ENCODE data around the gene TBCCD1. TPM values are rescaled to one million over a fixed set of nuclear protein-coding genes. Genes with fewer than 3 reads are reported as not detected.

TBCCD1 gene
- polyA plus RNA-seq, 4 donors, result 3.2 to 15.6 (median 5.3) TPM

- DNase-seq (peak; percentile 59 to 69), FAIRE-seq (no peak)
- peak overlapping the region in 2 of 3 donors; percentile 79 to 90 for H3K27ac ChIP-seq (ENCODE audit: low read depth in 1 of 3, low read length in 2 of 3)
- no peaks in the 10 kb centered on the region for H3K9me3 ChIP-seq (ENCODE audit: control insufficient read depth in 2 of 2, insufficient read depth in 1 of 2, low read depth in 1 of 2, low read length in 1 of 2)
- no peaks in the 10 kb centered on the region for H3K36me3 ChIP-seq (ENCODE audit: control insufficient read depth in 3 of 3, insufficient read depth in 2 of 3, low read depth in 1 of 3, low read length in 3 of 3)
- no peak overlapping the region for H3K4me3 ChIP-seq (ENCODE audit: low read depth in 1 of 3, low read length in 3 of 3)
- 33 to 61% (median 37%) methylated on average over 12 of the region's 12 CpGs for WGBS, 3 donors
- peaks cover 7 to 40% (median 7%) of the 10 kb centered on the region in 3 donors for H3K4me1 ChIP-seq (ENCODE audit: control insufficient read depth in 3 of 3, insufficient read depth in 2 of 3, low read depth in 1 of 3, low read length in 2 of 3)
- H3K27me3 ChIP-seq (ENCODE audit: control insufficient read depth in 3 of 3, insufficient read depth in 3 of 3, low read length in 3 of 3), result no peaks in the 10 kb centered on the region
These were observed 32.1 kb upstream of the TBCCD1 start for GRCh38 chr3:186599142-186599784.

GRCh38 chr3:186598794-186599141, 31.6 kb upstream of the TBCCD1 start:
- H3K4me3 ChIP-seq (ENCODE audit: low read depth in 1 of 3, low read length in 3 of 3), result no peak overlapping the region
- no peaks in the 10 kb centered on the region for H3K27me3 ChIP-seq (ENCODE audit: control insufficient read depth in 3 of 3, insufficient read depth in 3 of 3, low read length in 3 of 3)
- no peaks in the 10 kb centered on the region for H3K36me3 ChIP-seq (ENCODE audit: control insufficient read depth in 3 of 3, insufficient read depth in 2 of 3, low read depth in 1 of 3, low read length in 3 of 3)
- FAIRE-seq, result no peak
- no peaks in the 10 kb centered on the region for H3K9me3 ChIP-seq (ENCODE audit: control insufficient read depth in 2 of 2, insufficient read depth in 1 of 2, low read depth in 1 of 2, low read length in 1 of 2)
- no peak for DNase-seq
- H3K27ac ChIP-seq (ENCODE audit: low read depth in 1 of 3, low read length in 2 of 3), result peak overlapping the region in 1 of 3 donors; percentile 90
- peaks cover 7 to 42% (median 7%) of the 10 kb centered on the region in 3 donors for H3K4me1 ChIP-seq (ENCODE audit: control insufficient read depth in 3 of 3, insufficient read depth in 2 of 3, low read depth in 1 of 3, low read length in 2 of 3)
- WGBS, 3 donors, result 81 to 88% (median 86%) methylated on average over 4 of the region's 4 CpGs

GRCh38 chr3:186598108-186598784, 31.1 kb upstream of the TBCCD1 start:
- Histone ChIP-seq H3K27ac (ENCODE audit: low read depth in 1 of 3, low read length in 2 of 3) (peak overlapping the region in 2 of 3 donors; percentile 24 to 90), H3K36me3 (ENCODE audit: control insufficient read depth in 3 of 3, insufficient read depth in 2 of 3, low read depth in 1 of 3, low read length in 3 of 3) (no peaks in the 10 kb centered on the region), H3K9me3 (ENCODE audit: control insufficient read depth in 2 of 2, insufficient read depth in 1 of 2, low read depth in 1 of 2, low read length in 1 of 2) (no peaks in the 10 kb centered on the region), H3K27me3 (ENCODE audit: control insufficient read depth in 3 of 3, insufficient read depth in 3 of 3, low read length in 3 of 3) (no peaks in the 10 kb centered on the region), H3K4me3 (ENCODE audit: low read depth in 1 of 3, low read length in 3 of 3) (no peak overlapping the region), H3K4me1 (ENCODE audit: control insufficient read depth in 3 of 3, insufficient read depth in 2 of 3, low read depth in 1 of 3, low read length in 2 of 3) (peaks cover 7 to 47% (median 7%) of the 10 kb centered on the region in 3 donors)
- WGBS, 3 donors, result 86 to 87% (median 87%) methylated on average over 11 of the region's 11 CpGs
- DNase-seq (no peak), FAIRE-seq (no peak)

GRCh38 chr3:186596568-186597287, 29.6 kb upstream of the TBCCD1 start:
- DNase-seq (no peak), FAIRE-seq (no peak)
- H3K4me1 ChIP-seq (ENCODE audit: control insufficient read depth in 3 of 3, insufficient read depth in 2 of 3, low read depth in 1 of 3, low read length in 2 of 3), result peaks cover 7 to 42% (median 7%) of the 10 kb centered on the region in 3 donors
- no peak overlapping the region for H3K27ac ChIP-seq (ENCODE audit: low read depth in 1 of 3, low read length in 2 of 3)
- H3K36me3 ChIP-seq (ENCODE audit: control insufficient read depth in 3 of 3, insufficient read depth in 2 of 3, low read depth in 1 of 3, low read length in 3 of 3), result no peaks in the 10 kb centered on the region
- H3K9me3 ChIP-seq (ENCODE audit: control insufficient read depth in 2 of 2, insufficient read depth in 1 of 2, low read depth in 1 of 2, low read length in 1 of 2), result no peaks in the 10 kb centered on the region
- 71 to 86% (median 81%) methylated on average over 17 of the region's 17 CpGs for WGBS, 3 donors
- H3K4me3 ChIP-seq (ENCODE audit: low read depth in 1 of 3, low read length in 3 of 3), result no peak overlapping the region
- no peaks in the 10 kb centered on the region for H3K27me3 ChIP-seq (ENCODE audit: control insufficient read depth in 3 of 3, insufficient read depth in 3 of 3, low read length in 3 of 3)

- Histone ChIP-seq H3K9me3 (ENCODE audit: control insufficient read depth in 2 of 2, insufficient read depth in 1 of 2, low read depth in 1 of 2, low read length in 1 of 2) (no peaks in the 10 kb centered on the region), H3K4me3 (ENCODE audit: low read depth in 1 of 3, low read length in 3 of 3) (no peak overlapping the region), H3K27me3 (ENCODE audit: control insufficient read depth in 3 of 3, insufficient read depth in 3 of 3, low read length in 3 of 3) (no peaks in the 10 kb centered on the region), H3K4me1 (ENCODE audit: control insufficient read depth in 3 of 3, insufficient read depth in 2 of 3, low read depth in 1 of 3, low read length in 2 of 3) (peaks cover 11 to 47% (median 13%) of the 10 kb centered on the region in 3 donors), H3K27ac (ENCODE audit: low read depth in 1 of 3, low read length in 2 of 3) (peak overlapping the region in 2 of 3 donors; percentile 44 to 83), H3K36me3 (ENCODE audit: control insufficient read depth in 3 of 3, insufficient read depth in 2 of 3, low read depth in 1 of 3, low read length in 3 of 3) (no peaks in the 10 kb centered on the region)
- peak in 1 of 2 donors; percentile 26 for DNase-seq
- WGBS, 3 donors, result 72 to 75% (median 74%) methylated on average over 6 of the region's 6 CpGs
- no peak for FAIRE-seq
These were observed 27.5 kb upstream of the TBCCD1 start for GRCh38 chr3:186594591-186595113.

- DNase-seq (peak; percentile 78 to 88), FAIRE-seq (no peak)
- Histone ChIP-seq H3K4me3 (ENCODE audit: low read depth in 1 of 3, low read length in 3 of 3) (no peak overlapping the region), H3K4me1 (ENCODE audit: control insufficient read depth in 3 of 3, insufficient read depth in 2 of 3, low read depth in 1 of 3, low read length in 2 of 3) (peaks cover 8 to 47% (median 11%) of the 10 kb centered on the region in 3 donors), H3K27ac (ENCODE audit: low read depth in 1 of 3, low read length in 2 of 3) (peak overlapping the region in 2 of 3 donors; percentile 34 to 83), H3K36me3 (ENCODE audit: control insufficient read depth in 3 of 3, insufficient read depth in 2 of 3, low read depth in 1 of 3, low read length in 3 of 3) (no peaks in the 10 kb centered on the region), H3K27me3 (ENCODE audit: control insufficient read depth in 3 of 3, insufficient read depth in 3 of 3, low read length in 3 of 3) (no peaks in the 10 kb centered on the region), H3K9me3 (ENCODE audit: control insufficient read depth in 2 of 2, insufficient read depth in 1 of 2, low read depth in 1 of 2, low read length in 1 of 2) (no peaks in the 10 kb centered on the region)
- 24 to 64% (median 48%) methylated on average over 3 of the region's 3 CpGs for WGBS, 3 donors
These were observed 26.7 kb upstream of the TBCCD1 start for GRCh38 chr3:186593862-186594261.

- H3K9me3 ChIP-seq (ENCODE audit: control insufficient read depth in 2 of 2, insufficient read depth in 1 of 2, low read depth in 1 of 2, low read length in 1 of 2), result no peaks in the 10 kb centered on the region
- no peak overlapping the region for H3K4me3 ChIP-seq (ENCODE audit: low read depth in 1 of 3, low read length in 3 of 3)
- H3K27me3 ChIP-seq (ENCODE audit: control insufficient read depth in 3 of 3, insufficient read depth in 3 of 3, low read length in 3 of 3), result no peaks in the 10 kb centered on the region
- FAIRE-seq (no peak), DNase-seq (no peak)
- 92 to 97% (median 92%) methylated on average over 4 of the region's 4 CpGs for WGBS, 3 donors
- H3K4me1 ChIP-seq (ENCODE audit: control insufficient read depth in 3 of 3, insufficient read depth in 2 of 3, low read depth in 1 of 3, low read length in 2 of 3), result peaks cover 8 to 41% (median 11%) of the 10 kb centered on the region in 3 donors
- H3K36me3 ChIP-seq (ENCODE audit: control insufficient read depth in 3 of 3, insufficient read depth in 2 of 3, low read depth in 1 of 3, low read length in 3 of 3), result no peaks in the 10 kb centered on the region
- no peak overlapping the region for H3K27ac ChIP-seq (ENCODE audit: low read depth in 1 of 3, low read length in 2 of 3)
These were observed 25.5 kb upstream of the TBCCD1 start for GRCh38 chr3:186592682-186593081.

- H3K27me3 ChIP-seq (ENCODE audit: control insufficient read depth in 3 of 3, insufficient read depth in 3 of 3, low read length in 3 of 3), result no peaks in the 10 kb centered on the region
- H3K36me3 ChIP-seq (ENCODE audit: control insufficient read depth in 3 of 3, insufficient read depth in 2 of 3, low read depth in 1 of 3, low read length in 3 of 3), result peaks cover 0 to 3% (median 0%) of the 10 kb centered on the region in 3 donors
- H3K9me3 ChIP-seq (ENCODE audit: control insufficient read depth in 2 of 2, insufficient read depth in 1 of 2, low read depth in 1 of 2, low read length in 1 of 2), result no peaks in the 10 kb centered on the region
- no peak overlapping the region for H3K4me3 ChIP-seq (ENCODE audit: low read depth in 1 of 3, low read length in 3 of 3)
- no peak for FAIRE-seq
- DNase-seq, result peak in 1 of 2 donors; percentile 65
- H3K27ac ChIP-seq (ENCODE audit: low read depth in 1 of 3, low read length in 2 of 3), result peak overlapping the region in 2 of 3 donors; percentile 80 to 84
- WGBS, 3 donors, result 72 to 75% (median 73%) methylated on average over 7 of the region's 7 CpGs
- H3K4me1 ChIP-seq (ENCODE audit: control insufficient read depth in 3 of 3, insufficient read depth in 2 of 3, low read depth in 1 of 3, low read length in 2 of 3), result peaks cover 8 to 41% (median 11%) of the 10 kb centered on the region in 3 donors
These were observed 23.6 kb upstream of the TBCCD1 start for GRCh38 chr3:186590580-186591295.
